Astrocyte of the spinal cord (primary cell): ENCODE data around the gene SUN1.

ENCODE experiments used
- DNase-seq: peaks from one replicate; pipeline ENCODE4 v3.0.0; 2011; ENCODE audit warnings: low read depth, low spot score
- H3K4me3 ChIP-seq: 2 replicates; pipeline ENCODE4 v1.5.1; 2011; ENCODE audit warnings: low read depth, mild to moderate bottlenecking, low read length, moderate library complexity
- in situ Hi-C: cut with HindIII; loops from 2 replicates; pipeline ENCODE4 v1.10.0; 2017; ENCODE audit warnings: low sequenced_read_pairs
- TF ChIP-seq, protein P1 (sequence below): IDR thresholded peaks from 2 replicates; pipeline ENCODE4 v1.5.1; 2012; ENCODE audit warnings: low read depth, mild to moderate bottlenecking, low read length, inconsistent platforms

Gene SUN1

DNA sequence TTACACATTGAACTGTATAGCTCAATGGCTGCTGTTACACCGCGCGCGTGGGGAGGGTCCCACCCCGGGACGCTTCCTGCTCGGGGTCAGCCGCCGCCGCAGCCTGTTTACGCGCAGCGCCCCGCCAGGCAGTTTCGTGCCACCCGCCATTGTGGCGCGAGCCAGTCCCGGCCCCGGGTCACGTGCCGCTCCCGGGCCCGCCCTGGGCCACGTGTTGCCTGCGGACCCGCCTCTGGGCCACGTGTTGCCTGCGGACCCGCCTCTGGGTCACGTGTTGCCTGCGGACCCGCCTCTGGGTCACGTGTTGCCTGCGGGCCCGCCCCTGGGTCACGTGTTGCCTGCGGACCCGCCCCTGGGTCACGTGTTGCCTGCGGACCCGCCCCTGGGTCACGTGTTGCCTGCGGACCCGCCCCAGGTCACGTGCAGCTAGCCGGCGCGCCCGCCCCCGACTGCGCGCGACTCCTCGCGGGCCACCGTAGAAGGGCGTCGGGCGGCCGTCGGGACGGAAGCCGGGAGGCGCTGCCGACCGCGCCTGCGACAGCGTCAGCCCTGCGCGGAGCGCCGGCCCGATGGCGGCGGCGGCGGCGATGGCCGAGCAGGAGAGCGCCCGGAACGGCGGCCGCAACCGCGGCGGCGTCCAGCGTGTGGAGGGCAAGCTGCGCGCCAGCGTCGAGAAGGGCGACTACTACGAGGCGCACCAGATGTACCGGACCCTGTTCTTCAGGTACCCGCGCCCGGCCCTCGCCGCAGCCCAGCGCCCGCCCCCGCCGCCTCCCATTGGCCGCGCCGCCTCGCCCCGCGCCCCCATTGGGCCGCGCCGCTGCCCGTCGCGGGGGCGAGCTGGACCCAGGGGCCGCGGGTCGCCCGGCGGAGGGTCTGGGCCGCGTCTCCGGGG lies 44.0 kb downstream of the SUN1 start, which contains the start of gene GET4:
Gene GET4, plus strand, starts transcription at position 478 of the 895 bp plus-strand sequence. Its CDS starts 92 bp downstream, at position 570.
- DNase-seq = peak; percentile 97
- in situ Hi-C loops = no loop called here
- TF ChIP-seq, protein P1, sequence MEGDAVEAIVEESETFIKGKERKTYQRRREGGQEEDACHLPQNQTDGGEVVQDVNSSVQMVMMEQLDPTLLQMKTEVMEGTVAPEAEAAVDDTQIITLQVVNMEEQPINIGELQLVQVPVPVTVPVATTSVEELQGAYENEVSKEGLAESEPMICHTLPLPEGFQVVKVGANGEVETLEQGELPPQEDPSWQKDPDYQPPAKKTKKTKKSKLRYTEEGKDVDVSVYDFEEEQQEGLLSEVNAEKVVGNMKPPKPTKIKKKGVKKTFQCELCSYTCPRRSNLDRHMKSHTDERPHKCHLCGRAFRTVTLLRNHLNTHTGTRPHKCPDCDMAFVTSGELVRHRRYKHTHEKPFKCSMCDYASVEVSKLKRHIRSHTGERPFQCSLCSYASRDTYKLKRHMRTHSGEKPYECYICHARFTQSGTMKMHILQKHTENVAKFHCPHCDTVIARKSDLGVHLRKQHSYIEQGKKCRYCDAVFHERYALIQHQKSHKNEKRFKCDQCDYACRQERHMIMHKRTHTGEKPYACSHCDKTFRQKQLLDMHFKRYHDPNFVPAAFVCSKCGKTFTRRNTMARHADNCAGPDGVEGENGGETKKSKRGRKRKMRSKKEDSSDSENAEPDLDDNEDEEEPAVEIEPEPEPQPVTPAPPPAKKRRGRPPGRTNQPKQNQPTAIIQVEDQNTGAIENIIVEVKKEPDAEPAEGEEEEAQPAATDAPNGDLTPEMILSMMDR = peak; percentile 12
- H3K4me3 ChIP-seq = peak within 1 kb of the TSS; percentile 90

GRCh38 chr7:876972-877311 lies 44.7 kb downstream of the SUN1 start:
- DNase-seq = no peak
- peak overlapping the region; percentile 90 for H3K4me3 ChIP-seq
- in situ Hi-C loops = no loop called here
- TF ChIP-seq, protein P1 = no peak

GRCh38 chr7:877312-878232 lies 45.3 kb downstream of the SUN1 start:
- H3K4me3 ChIP-seq = peak overlapping the region; percentile 90
- in situ Hi-C loops = no loop called here
- DNase-seq = no peak
- TF ChIP-seq, protein P1 = no peak

- no peak for DNase-seq
- H3K4me3 ChIP-seq = no peak overlapping the region
Observed at GRCh38 chr7:879093-879492, 46.8 kb downstream of the SUN1 start.

GRCh38 chr7:879706-880105 lies 47.4 kb downstream of the SUN1 start:
- H3K4me3 ChIP-seq = no peak overlapping the region
- DNase-seq = no peak
- in situ Hi-C loops = no loop called here
- TF ChIP-seq, protein P1 = no peak

More at GRCh38 chr7:879093-879492, 46.8 kb downstream of the SUN1 start:
- in situ Hi-C loops = no loop called here
- TF ChIP-seq, protein P1 = no peak

DNA sequence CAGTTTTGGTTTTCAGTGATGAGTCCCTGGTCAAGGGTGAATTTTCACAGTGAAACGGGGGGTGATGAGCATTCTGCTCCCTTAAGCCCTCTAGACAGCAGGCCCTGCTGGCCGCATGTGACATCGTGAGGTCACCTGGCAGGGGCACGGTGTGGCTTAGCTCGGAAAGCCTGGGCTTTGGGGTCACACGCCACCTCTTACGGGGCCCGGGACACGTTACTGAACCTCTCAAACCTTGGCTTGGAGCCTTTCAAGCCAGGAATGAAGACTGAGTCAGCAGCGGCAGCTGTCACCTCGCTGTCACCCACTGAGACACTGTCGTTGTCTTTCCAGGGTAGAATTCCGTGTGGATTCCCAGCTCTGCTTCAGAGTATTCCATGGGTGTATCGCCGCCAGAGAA lies 48.2 kb downstream of the SUN1 start:
- in situ Hi-C loops = no loop called here
- no peak for DNase-seq
- TF ChIP-seq, protein P1 = no peak
- no peak overlapping the region for H3K4me3 ChIP-seq
